ENCODE results near the gene SLC25A41. TPM values are rescaled to one million over a fixed set of nuclear protein-coding genes. Genes with fewer than 3 reads are reported as not detected.
"Not testable (repeated sequence)": the region's sequence is repeated elsewhere in the genome, so short reads cannot be mapped to it uniquely, and the experiment has no call there.

Gene SLC25A41
- total RNA-seq, 1 experiment from 2014 or later: not detected

- no peak for DNase-seq (ENCODE audit: low read depth in 1 of 2, low spot score in 2 of 2)
- H3K27ac ChIP-seq: no peak overlapping the region
- no peaks in the 10 kb centered on the region for H3K4me1 ChIP-seq (replicated peaks)
- no peaks in the 10 kb centered on the region for H3K9me3 ChIP-seq (replicated peaks)
- no peaks in the 10 kb centered on the region for H3K27me3 ChIP-seq (replicated peaks)
- H3K36me3 ChIP-seq: no peaks in the 10 kb centered on the region
- H3K4me3 ChIP-seq: no peak overlapping the region
These were observed 19.3 kb upstream of the SLC25A41 start for GRCh38 chr19:6452899-6453298.

DNA sequence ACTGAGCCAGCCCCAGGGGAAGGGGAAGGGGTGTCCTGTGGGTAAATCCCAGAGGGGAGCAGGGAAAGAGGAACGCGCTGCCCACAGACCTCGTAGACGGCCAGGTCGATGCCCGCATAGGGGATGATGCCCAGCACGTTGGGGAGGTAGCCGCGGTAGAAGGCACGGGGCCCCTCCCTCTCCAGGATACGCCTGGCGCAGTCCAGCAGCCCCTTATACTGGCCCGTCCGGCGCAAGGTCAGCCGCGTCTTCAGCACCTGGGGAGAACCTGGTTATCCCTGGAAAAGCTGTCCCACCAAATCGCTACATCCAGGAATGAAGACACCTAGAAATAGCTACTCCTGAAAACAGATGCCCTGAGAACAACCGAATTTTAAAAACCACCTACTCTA is 18.7 kb upstream of the SLC25A41 start:
- H3K27ac ChIP-seq: no peak overlapping the region
- H3K36me3 ChIP-seq: no peaks in the 10 kb centered on the region
- no peak overlapping the region for H3K4me3 ChIP-seq
- DNase-seq (ENCODE audit: low read depth in 1 of 2, low spot score in 2 of 2): no peak
- H3K27me3 ChIP-seq (replicated peaks): no peaks in the 10 kb centered on the region
- H3K9me3 ChIP-seq (replicated peaks): no peaks in the 10 kb centered on the region
- H3K4me1 ChIP-seq (replicated peaks): no peaks in the 10 kb centered on the region

- Histone ChIP-seq H3K27me3 (replicated peaks) (no peaks in the 10 kb centered on the region), H3K27ac (no peak overlapping the region), H3K4me1 (replicated peaks) (no peaks in the 10 kb centered on the region), H3K36me3 (no peaks in the 10 kb centered on the region), H3K9me3 (replicated peaks) (no peaks in the 10 kb centered on the region), H3K4me3 (no peak overlapping the region)
- no peak for DNase-seq (ENCODE audit: low read depth in 1 of 2, low spot score in 2 of 2)
These were observed 18.1 kb upstream of the SLC25A41 start for GRCh38 chr19:6451583-6452222.

DNA sequence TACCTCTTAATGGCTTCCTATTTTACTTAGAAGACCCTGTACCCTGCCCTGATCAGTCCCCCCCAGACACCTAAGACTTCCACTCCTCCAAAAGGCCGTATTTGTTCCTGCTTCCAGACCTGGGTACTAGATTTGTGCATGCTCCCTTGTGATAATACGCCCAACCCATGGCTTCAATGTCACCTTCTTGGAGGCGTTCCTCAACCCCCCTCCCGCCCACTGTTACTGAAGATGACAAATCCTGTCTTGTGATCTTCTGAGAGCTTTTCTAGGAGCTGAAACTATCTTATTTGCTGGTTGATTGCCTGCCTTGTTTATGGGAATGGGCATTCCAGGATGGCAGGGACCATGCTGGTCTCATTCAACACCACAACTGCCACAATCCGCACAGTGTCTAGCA is 16.6 kb upstream of the SLC25A41 start:
- DNase-seq (ENCODE audit: low read depth in 1 of 2, low spot score in 2 of 2): no peak
- Histone ChIP-seq H3K4me1 (replicated peaks) (no peaks in the 10 kb centered on the region), H3K9me3 (replicated peaks) (no peaks in the 10 kb centered on the region), H3K27ac (no peak overlapping the region), H3K36me3 (no peaks in the 10 kb centered on the region), H3K4me3 (no peak overlapping the region), H3K27me3 (replicated peaks) (no peaks in the 10 kb centered on the region)

DNA sequence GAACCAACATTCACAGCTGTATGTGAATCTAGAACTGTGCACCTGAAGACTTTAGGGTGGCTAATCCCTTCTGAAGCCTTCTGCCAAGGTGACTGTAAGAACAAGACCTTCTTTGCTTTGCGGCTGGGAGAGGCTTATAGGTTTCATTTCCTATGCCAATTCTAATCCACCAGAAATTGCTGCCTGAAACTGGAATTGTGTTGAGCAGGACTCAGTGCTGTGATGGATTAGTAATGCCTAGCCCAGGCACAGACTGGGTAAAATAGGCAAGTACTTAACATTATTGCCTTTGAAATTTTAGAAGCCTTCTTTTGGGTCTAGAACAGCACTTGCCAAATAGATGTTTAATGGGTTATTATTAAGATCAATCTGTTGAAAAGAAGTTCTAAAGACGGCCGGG is 14.5 kb upstream of the SLC25A41 start:
- no peaks in the 10 kb centered on the region for H3K9me3 ChIP-seq (replicated peaks)
- H3K4me1 ChIP-seq (replicated peaks): no peaks in the 10 kb centered on the region
- H3K36me3 ChIP-seq: no peaks in the 10 kb centered on the region
- DNase-seq (ENCODE audit: low read depth in 1 of 2, low spot score in 2 of 2): no peak
- no peak overlapping the region for H3K4me3 ChIP-seq
- no peak overlapping the region for H3K27ac ChIP-seq
- H3K27me3 ChIP-seq (replicated peaks): no peaks in the 10 kb centered on the region

GRCh38 chr19:6446452-6446851 is 12.9 kb upstream of the SLC25A41 start:
- H3K4me1 ChIP-seq (replicated peaks): no peaks in the 10 kb centered on the region
- H3K27ac ChIP-seq: no peak overlapping the region
- no peak overlapping the region for H3K4me3 ChIP-seq
- no peaks in the 10 kb centered on the region for H3K9me3 ChIP-seq (replicated peaks)
- H3K27me3 ChIP-seq (replicated peaks): no peaks in the 10 kb centered on the region
- no peak for DNase-seq (ENCODE audit: low read depth in 1 of 2, low spot score in 2 of 2)
- no peaks in the 10 kb centered on the region for H3K36me3 ChIP-seq

GRCh38 chr19:6443986-6444385 is 10.4 kb upstream of the SLC25A41 start:
- Histone ChIP-seq H3K36me3 (no peaks in the 10 kb centered on the region), H3K4me1 (replicated peaks) (no peaks in the 10 kb centered on the region), H3K9me3 (replicated peaks) (no peaks in the 10 kb centered on the region), H3K27me3 (replicated peaks) (no peaks in the 10 kb centered on the region), H3K4me3 (no peak overlapping the region), H3K27ac (no peak overlapping the region)
- no peak for DNase-seq (ENCODE audit: low read depth in 1 of 2, low spot score in 2 of 2)

DNA sequence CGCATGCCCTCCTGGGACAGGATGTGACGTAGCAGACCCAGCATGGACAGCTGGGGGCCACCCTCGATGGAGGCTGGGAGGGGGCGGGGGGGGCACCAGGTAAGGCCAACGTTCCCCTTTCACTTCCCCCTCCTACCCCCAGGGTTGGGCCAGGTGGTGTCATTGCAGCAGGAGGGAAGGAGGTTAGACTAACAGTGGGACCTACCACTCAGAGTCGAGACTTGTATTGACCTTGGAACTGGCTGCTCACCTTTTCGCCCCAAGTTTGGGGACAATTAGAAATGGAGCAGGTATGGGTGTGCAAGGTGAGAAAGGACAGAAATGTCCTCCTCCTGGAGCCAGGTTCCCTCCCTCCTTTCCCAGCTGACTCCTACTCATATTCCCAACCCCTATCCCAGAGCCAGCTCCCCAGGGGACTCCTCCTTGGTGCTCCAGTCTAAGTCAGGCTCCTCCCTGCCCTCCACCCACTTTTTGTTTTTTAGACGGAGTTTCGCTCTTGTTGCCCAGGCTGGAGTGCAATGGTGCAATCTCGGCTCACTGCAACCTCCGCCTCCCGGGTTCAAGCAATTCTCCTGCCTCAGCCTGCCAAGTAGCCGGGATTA is 8.6 kb upstream of the SLC25A41 start:
- H3K27ac ChIP-seq: no peak overlapping the region
- no peaks in the 10 kb centered on the region for H3K27me3 ChIP-seq (replicated peaks)
- no peaks in the 10 kb centered on the region for H3K9me3 ChIP-seq (replicated peaks)
- no peaks in the 10 kb centered on the region for H3K36me3 ChIP-seq
- no peak overlapping the region for H3K4me3 ChIP-seq
- H3K4me1 ChIP-seq (replicated peaks): no peaks in the 10 kb centered on the region
- no peak for DNase-seq (ENCODE audit: low read depth in 1 of 2, low spot score in 2 of 2)

- no peaks in the 10 kb centered on the region for H3K4me1 ChIP-seq (replicated peaks)
- no peak for DNase-seq (ENCODE audit: low read depth in 1 of 2, low spot score in 2 of 2)
- H3K27ac ChIP-seq: no peak overlapping the region
- no peaks in the 10 kb centered on the region for H3K27me3 ChIP-seq (replicated peaks)
- H3K4me3 ChIP-seq: no peak overlapping the region
- no peaks in the 10 kb centered on the region for H3K9me3 ChIP-seq (replicated peaks)
- H3K36me3 ChIP-seq: no peaks in the 10 kb centered on the region
These were observed 7.3 kb upstream of the SLC25A41 start for GRCh38 chr19:6440905-6441304.

DNA sequence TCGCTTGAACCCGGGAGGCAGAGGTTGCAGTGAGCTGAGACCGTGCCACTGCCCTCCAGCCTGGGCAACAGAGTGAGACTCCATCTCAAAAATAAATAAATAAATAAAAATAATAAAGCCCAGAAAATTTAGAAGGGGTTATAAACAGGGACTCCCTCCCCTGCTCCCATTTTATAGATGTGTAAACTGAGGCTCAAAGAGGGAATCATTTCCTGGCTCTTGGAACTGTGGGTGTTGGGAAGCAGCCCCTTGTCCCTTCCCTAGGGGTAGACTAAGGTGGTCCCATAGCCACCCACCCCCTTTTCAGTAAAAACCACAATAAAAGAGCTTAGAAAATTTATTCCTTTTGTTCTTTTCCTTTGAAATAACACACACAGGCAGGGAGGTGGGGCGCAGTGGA is 6.2 kb upstream of the SLC25A41 start:
- H3K4me3 ChIP-seq: no peak overlapping the region
- no peaks in the 10 kb centered on the region for H3K4me1 ChIP-seq (replicated peaks)
- H3K9me3 ChIP-seq (replicated peaks): no peaks in the 10 kb centered on the region
- DNase-seq (ENCODE audit: low read depth in 1 of 2, low spot score in 2 of 2): no peak
- H3K27ac ChIP-seq: no peak overlapping the region
- H3K27me3 ChIP-seq (replicated peaks): no peaks in the 10 kb centered on the region
- no peaks in the 10 kb centered on the region for H3K36me3 ChIP-seq

- H3K36me3 ChIP-seq: no peaks in the 10 kb centered on the region
- H3K4me1 ChIP-seq (replicated peaks): no peaks in the 10 kb centered on the region
- H3K4me3 ChIP-seq: no peak overlapping the region
- H3K27me3 ChIP-seq (replicated peaks): peaks cover 7% of the 10 kb centered on the region
- no peaks in the 10 kb centered on the region for H3K9me3 ChIP-seq (replicated peaks)
- no peak for DNase-seq (ENCODE audit: low read depth in 1 of 2, low spot score in 2 of 2)
- H3K27ac ChIP-seq: no peak overlapping the region
These were observed 398 bp downstream of the SLC25A41 start for GRCh38 chr19:6433165-6433564.

GRCh38 chr19:6431891-6432290 is 1.7 kb downstream of the SLC25A41 start:
- Histone ChIP-seq H3K9me3 (replicated peaks) (no peaks in the 10 kb centered on the region), H3K4me1 (replicated peaks) (no peaks in the 10 kb centered on the region), H3K27me3 (replicated peaks) (peaks cover 7% of the 10 kb centered on the region), H3K36me3 (no peaks in the 10 kb centered on the region), H3K4me3 (no peak overlapping the region), H3K27ac (no peak overlapping the region)
- no peak for DNase-seq (ENCODE audit: low read depth in 1 of 2, low spot score in 2 of 2)

- no peak overlapping the region for H3K4me3 ChIP-seq
- H3K27me3 ChIP-seq (replicated peaks): peaks cover 7% of the 10 kb centered on the region
- peaks cover 5% of the 10 kb centered on the region for H3K4me1 ChIP-seq (replicated peaks)
- no peaks in the 10 kb centered on the region for H3K36me3 ChIP-seq
- no peak for DNase-seq (ENCODE audit: low read depth in 1 of 2, low spot score in 2 of 2)
- H3K9me3 ChIP-seq (replicated peaks): no peaks in the 10 kb centered on the region
- no peak overlapping the region for H3K27ac ChIP-seq
These were observed 3.9 kb downstream of the SLC25A41 start for GRCh38 chr19:6429419-6430221.

GRCh38 chr19:6428692-6429418 is 4.7 kb downstream of the SLC25A41 start:
- H3K36me3 ChIP-seq; DNase-seq (ENCODE audit: low read depth in 1 of 2, low spot score in 2 of 2); H3K4me1 ChIP-seq (replicated peaks); H3K9me3 ChIP-seq (replicated peaks); H3K27me3 ChIP-seq (replicated peaks); H3K4me3 ChIP-seq; H3K27ac ChIP-seq: not testable (repeated sequence)

Measured in SJSA1 (cell line).